PFSK-1 (cell line): ENCODE data around the gene VAPB.

Experiments
- FOXP2 ChIP-seq: optimal IDR thresholded peaks from 2 replicates; pipeline ENCODE3; 2011; ENCODE audit warnings: borderline replicate concordance, control low read depth, inconsistent platforms; ENCODE audit not compliant: insufficient read depth; ENCODE audit errors: extremely low read length, extremely low read depth
- POLR2AphosphoS5 ChIP-seq: IDR thresholded peaks from 2 replicates; pipeline ENCODE4 v1.6.1; 2012; ENCODE audit warnings: low read depth, mild to moderate bottlenecking, control low read depth, low read length, moderate library complexity
- SIN3A ChIP-seq: IDR thresholded peaks from 2 replicates; pipeline ENCODE4 v1.6.1; 2012; ENCODE audit warnings: mild to moderate bottlenecking, low read length, moderate library complexity, borderline replicate concordance; ENCODE audit not compliant: insufficient read depth
- TAF1 ChIP-seq: IDR thresholded peaks from 2 replicates; pipeline ENCODE4 v1.6.1; 2012; ENCODE audit warnings: low read length, control low read depth, borderline replicate concordance; ENCODE audit not compliant: insufficient read depth
- TF ChIP-seq, protein P1 (sequence below), 2 experiments: IDR thresholded peaks; 2 replicates each; pipeline versions ENCODE4 v1.6.1 to v1.8.0; 2011 to 2012; ENCODE audit warnings: low read depth in 2 of 2, low read length in 2 of 2, control low read depth in 1 of 2, inconsistent platforms in 1 of 2, mild to moderate bottlenecking in 1 of 2, moderate library complexity in 1 of 2; ENCODE audit not compliant: insufficient read depth in 1 of 2

VAPB gene

GRCh38 chr20:58433759-58434158 is 44.7 kb downstream of the VAPB start:
- TF ChIP-seq, protein P1, sequence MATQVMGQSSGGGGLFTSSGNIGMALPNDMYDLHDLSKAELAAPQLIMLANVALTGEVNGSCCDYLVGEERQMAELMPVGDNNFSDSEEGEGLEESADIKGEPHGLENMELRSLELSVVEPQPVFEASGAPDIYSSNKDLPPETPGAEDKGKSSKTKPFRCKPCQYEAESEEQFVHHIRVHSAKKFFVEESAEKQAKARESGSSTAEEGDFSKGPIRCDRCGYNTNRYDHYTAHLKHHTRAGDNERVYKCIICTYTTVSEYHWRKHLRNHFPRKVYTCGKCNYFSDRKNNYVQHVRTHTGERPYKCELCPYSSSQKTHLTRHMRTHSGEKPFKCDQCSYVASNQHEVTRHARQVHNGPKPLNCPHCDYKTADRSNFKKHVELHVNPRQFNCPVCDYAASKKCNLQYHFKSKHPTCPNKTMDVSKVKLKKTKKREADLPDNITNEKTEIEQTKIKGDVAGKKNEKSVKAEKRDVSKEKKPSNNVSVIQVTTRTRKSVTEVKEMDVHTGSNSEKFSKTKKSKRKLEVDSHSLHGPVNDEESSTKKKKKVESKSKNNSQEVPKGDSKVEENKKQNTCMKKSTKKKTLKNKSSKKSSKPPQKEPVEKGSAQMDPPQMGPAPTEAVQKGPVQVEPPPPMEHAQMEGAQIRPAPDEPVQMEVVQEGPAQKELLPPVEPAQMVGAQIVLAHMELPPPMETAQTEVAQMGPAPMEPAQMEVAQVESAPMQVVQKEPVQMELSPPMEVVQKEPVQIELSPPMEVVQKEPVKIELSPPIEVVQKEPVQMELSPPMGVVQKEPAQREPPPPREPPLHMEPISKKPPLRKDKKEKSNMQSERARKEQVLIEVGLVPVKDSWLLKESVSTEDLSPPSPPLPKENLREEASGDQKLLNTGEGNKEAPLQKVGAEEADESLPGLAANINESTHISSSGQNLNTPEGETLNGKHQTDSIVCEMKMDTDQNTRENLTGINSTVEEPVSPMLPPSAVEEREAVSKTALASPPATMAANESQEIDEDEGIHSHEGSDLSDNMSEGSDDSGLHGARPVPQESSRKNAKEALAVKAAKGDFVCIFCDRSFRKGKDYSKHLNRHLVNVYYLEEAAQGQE (IDR thresholded peaks at IDR 0.05; ENCODE audit: insufficient read depth in 1 of 2, low read depth in 2 of 2, low read length in 2 of 2) = no peak
- TF ChIP-seq SIN3A (no peak), FOXP2 (no peak), POLR2AphosphoS5 (no peak), TAF1 (no peak)

GRCh38 chr20:58434326-58434725 is 45.3 kb downstream of the VAPB start:
- TF ChIP-seq TAF1 = no peak
- no peak for TF ChIP-seq FOXP2
- TF ChIP-seq, protein P1 (IDR thresholded peaks at IDR 0.05; ENCODE audit: insufficient read depth in 1 of 2, low read depth in 2 of 2, low read length in 2 of 2) = no peak
- no peak for TF ChIP-seq POLR2AphosphoS5
- TF ChIP-seq SIN3A = no peak

DNA sequence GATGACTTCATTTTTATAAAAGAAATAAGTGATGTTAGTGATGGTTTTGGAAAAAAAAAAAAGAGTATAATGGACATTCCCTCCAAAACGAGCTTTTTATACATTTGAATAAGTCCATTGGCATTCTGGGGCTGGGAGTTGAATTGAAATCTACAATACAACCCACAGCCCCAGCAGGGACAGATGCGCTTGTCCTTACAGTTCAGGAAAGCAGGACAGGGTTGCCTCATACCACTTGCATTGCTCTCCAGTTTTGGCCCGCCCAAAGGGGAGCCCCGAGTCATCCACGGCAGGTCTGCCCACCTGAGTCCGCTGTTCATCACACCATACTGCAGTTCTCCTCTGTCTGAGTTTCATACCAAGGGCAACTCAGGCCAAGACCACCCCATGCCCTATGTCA is 46.2 kb downstream of the VAPB start:
- TF ChIP-seq SIN3A (no peak), FOXP2 (no peak), POLR2AphosphoS5 (no peak), TAF1 (no peak)
- TF ChIP-seq, protein P1 (IDR thresholded peaks at IDR 0.05; ENCODE audit: insufficient read depth in 1 of 2, low read depth in 2 of 2, low read length in 2 of 2) = no peak

- TF ChIP-seq FOXP2 (no peak), TAF1 (no peak), SIN3A (no peak), POLR2AphosphoS5 (no peak)
- TF ChIP-seq, protein P1 (IDR thresholded peaks at IDR 0.05; ENCODE audit: insufficient read depth in 1 of 2, low read depth in 2 of 2, low read length in 2 of 2) = no peak
These were observed 48.0 kb downstream of the VAPB start for GRCh38 chr20:58436868-58437645.
